SU-DHL-6 (cell line): Measurements from ENCODE around the gene CCDC81.

Source experiments
- H2AFZ ChIP-seq: fragments of 200-600 bp; sonication (generic); 2 replicates; pipeline ENCODE4 v1.6.1; 2014; ENCODE audit warnings: low read depth, mild to moderate bottlenecking, moderate library complexity, mixed read lengths, antibody characterized with exemption, low read length; ENCODE audit not compliant: severe bottlenecking
- H3F3A ChIP-seq: fragments of 200-600 bp; shearing (Covaris generic); 2 replicates; pipeline ENCODE4 v1.6.0; 2016; ENCODE audit warnings: antibody characterized with exemption, mild to moderate bottlenecking; ENCODE audit not compliant: insufficient read depth
- H3K27ac ChIP-seq: fragments of 200-600 bp; sonication (generic); 2 replicates; pipeline ENCODE4 v1.5.1; 2016; ENCODE audit warnings: low read depth, mild to moderate bottlenecking, low read length, moderate library complexity, mixed read lengths
- H3K27me3 ChIP-seq: fragments of 200-600 bp; sonication (generic), shearing (Covaris generic); 2 replicates; pipeline ENCODE4 v1.6.0; 2014; ENCODE audit warnings: mild to moderate bottlenecking, low read length
- H3K36me3 ChIP-seq: fragments of 200-600 bp; sonication (generic); 2 replicates; pipeline ENCODE4 v1.6.1; 2014; ENCODE audit warnings: mild to moderate bottlenecking, low read length, mixed read lengths
- H3K4me2 ChIP-seq: fragments of 300-600, 200-600 bp; shearing (Covaris generic), sonication (generic); 2 replicates; pipeline ENCODE4 v1.6.0; 2014; ENCODE audit warnings: low read length, low read depth, mild to moderate bottlenecking; ENCODE audit not compliant: poor library complexity, severe bottlenecking
- H3K4me3 ChIP-seq: fragments of 200-600 bp; sonication (generic); 2 replicates; pipeline ENCODE4 v1.5.1; 2014; ENCODE audit warnings: antibody characterized with exemption, low read length, mild to moderate bottlenecking, mixed read lengths; ENCODE audit not compliant: insufficient read depth, poor library complexity, severe bottlenecking
- H3K79me2 ChIP-seq: fragments of 200-600 bp; sonication (generic); 2 replicates; pipeline ENCODE4 v1.6.1; 2014; ENCODE audit warnings: mild to moderate bottlenecking, low read length, moderate library complexity; ENCODE audit not compliant: insufficient read depth
- H3K9ac ChIP-seq: fragments of 200-600 bp; sonication (generic); 2 replicates; pipeline ENCODE4 v1.7.0; 2014; ENCODE audit warnings: mild to moderate bottlenecking, low read length
- H3K9me2 ChIP-seq: fragments of 200-600 bp; sonication (generic); replicated peaks from 2 replicates; pipeline ENCODE4 v1.6.1; 2014; ENCODE audit warnings: low read length; ENCODE audit not compliant: insufficient read depth
- H3K9me3 ChIP-seq: fragments of 200-600 bp; sonication (generic); 2 replicates; pipeline ENCODE4 v1.6.1; 2014; ENCODE audit warnings: low read length, mixed read lengths; ENCODE audit not compliant: insufficient read depth
- H4K20me1 ChIP-seq: fragments of 200-600 bp; sonication (generic); 2 replicates; pipeline ENCODE4 v1.6.1; 2014; ENCODE audit warnings: low read depth, mild to moderate bottlenecking, antibody characterized with exemption, low read length, moderate library complexity, mixed read lengths
- CTCF ChIP-seq: fragments of 200-600 bp; sonication (generic); IDR thresholded peaks from one replicate; pipeline ENCODE4 v1.5.1; 2017; ENCODE audit warnings: antibody characterized with exemption, mild to moderate bottlenecking, low read length, moderate library complexity; ENCODE audit not compliant: insufficient read depth, poor library complexity, severe bottlenecking
- EZH2phosphoT487 ChIP-seq: fragments of 200-600 bp; sonication (generic), shearing (Covaris generic); conservative IDR thresholded peaks from 2 replicates; pipeline ENCODE4 v1.6.1; 2018; ENCODE audit warnings: mild to moderate bottlenecking, antibody characterized with exemption, low read length, moderate library complexity, mixed read lengths

The CCDC81 gene

GRCh38 chr11:86397351-86397750 lies 22.7 kb downstream of the CCDC81 start:
- H3F3A ChIP-seq: no peaks in the 10 kb centered on the region
- H3K9ac ChIP-seq: no peak overlapping the region
- H3K27me3 ChIP-seq: no peaks in the 10 kb centered on the region
- H3K79me2 ChIP-seq: no peaks in the 10 kb centered on the region
- no peaks in the 10 kb centered on the region for H3K9me3 ChIP-seq
- no peaks in the 10 kb centered on the region for H4K20me1 ChIP-seq
- no peak for TF ChIP-seq EZH2phosphoT487
- TF ChIP-seq CTCF: no peak
- H3K27ac ChIP-seq: no peak overlapping the region
- no peak overlapping the region for H3K4me3 ChIP-seq
- H3K4me2 ChIP-seq: no peak overlapping the region
- no peaks in the 10 kb centered on the region for H3K9me2 ChIP-seq
- no peaks in the 10 kb centered on the region for H3K36me3 ChIP-seq
- H2AFZ ChIP-seq: no peak overlapping the region

- H3K4me2 ChIP-seq: no peak overlapping the region
- TF ChIP-seq CTCF (no peak), EZH2phosphoT487 (no peak)
- no peaks in the 10 kb centered on the region for H3K79me2 ChIP-seq
- H4K20me1 ChIP-seq: no peaks in the 10 kb centered on the region
- no peaks in the 10 kb centered on the region for H3K9me2 ChIP-seq
- H3F3A ChIP-seq: no peaks in the 10 kb centered on the region
- no peak overlapping the region for H3K27ac ChIP-seq
- H3K4me3 ChIP-seq: no peak overlapping the region
- H3K36me3 ChIP-seq: no peaks in the 10 kb centered on the region
- H3K27me3 ChIP-seq: no peaks in the 10 kb centered on the region
- H3K9ac ChIP-seq: no peak overlapping the region
- H2AFZ ChIP-seq: no peak overlapping the region
- H3K9me3 ChIP-seq: no peaks in the 10 kb centered on the region
These were observed 23.4 kb downstream of the CCDC81 start for GRCh38 chr11:86398106-86398505.

- Histone ChIP-seq H2AFZ (no peak overlapping the region), H3K9ac (no peak overlapping the region), H3K79me2 (no peaks in the 10 kb centered on the region), H3K9me3 (no peaks in the 10 kb centered on the region), H3K9me2 (no peaks in the 10 kb centered on the region), H3K27me3 (no peaks in the 10 kb centered on the region), H3K4me2 (no peak overlapping the region), H4K20me1 (no peaks in the 10 kb centered on the region), H3F3A (no peaks in the 10 kb centered on the region), H3K36me3 (no peaks in the 10 kb centered on the region), H3K27ac (no peak overlapping the region), H3K4me3 (no peak overlapping the region)
- TF ChIP-seq EZH2phosphoT487 (no peak), CTCF (no peak)
These were observed 28.8 kb downstream of the CCDC81 start for GRCh38 chr11:86403458-86403857.

- Histone ChIP-seq H3K36me3 (no peaks in the 10 kb centered on the region), H3F3A (no peaks in the 10 kb centered on the region), H3K4me2 (no peak overlapping the region), H3K9me2 (no peaks in the 10 kb centered on the region), H3K27ac (no peak overlapping the region), H3K27me3 (no peaks in the 10 kb centered on the region), H4K20me1 (no peaks in the 10 kb centered on the region), H2AFZ (no peak overlapping the region), H3K4me3 (no peak overlapping the region), H3K9me3 (no peaks in the 10 kb centered on the region), H3K9ac (no peak overlapping the region), H3K79me2 (no peaks in the 10 kb centered on the region)
- TF ChIP-seq CTCF: no peak
- no peak for TF ChIP-seq EZH2phosphoT487
These were observed 34.2 kb downstream of the CCDC81 start for GRCh38 chr11:86408845-86409244.
